ENCODE measurements around the gene LY6G5C. TPM values are rescaled to one million over a fixed set of nuclear protein-coding genes. Genes with fewer than 3 reads are reported as not detected.

LY6G5C gene
- total and polyA plus RNA-seq, 12 donors, result 1.2 to 3.5 (median 2.0) TPM

- TF ChIP-seq, protein P1, sequence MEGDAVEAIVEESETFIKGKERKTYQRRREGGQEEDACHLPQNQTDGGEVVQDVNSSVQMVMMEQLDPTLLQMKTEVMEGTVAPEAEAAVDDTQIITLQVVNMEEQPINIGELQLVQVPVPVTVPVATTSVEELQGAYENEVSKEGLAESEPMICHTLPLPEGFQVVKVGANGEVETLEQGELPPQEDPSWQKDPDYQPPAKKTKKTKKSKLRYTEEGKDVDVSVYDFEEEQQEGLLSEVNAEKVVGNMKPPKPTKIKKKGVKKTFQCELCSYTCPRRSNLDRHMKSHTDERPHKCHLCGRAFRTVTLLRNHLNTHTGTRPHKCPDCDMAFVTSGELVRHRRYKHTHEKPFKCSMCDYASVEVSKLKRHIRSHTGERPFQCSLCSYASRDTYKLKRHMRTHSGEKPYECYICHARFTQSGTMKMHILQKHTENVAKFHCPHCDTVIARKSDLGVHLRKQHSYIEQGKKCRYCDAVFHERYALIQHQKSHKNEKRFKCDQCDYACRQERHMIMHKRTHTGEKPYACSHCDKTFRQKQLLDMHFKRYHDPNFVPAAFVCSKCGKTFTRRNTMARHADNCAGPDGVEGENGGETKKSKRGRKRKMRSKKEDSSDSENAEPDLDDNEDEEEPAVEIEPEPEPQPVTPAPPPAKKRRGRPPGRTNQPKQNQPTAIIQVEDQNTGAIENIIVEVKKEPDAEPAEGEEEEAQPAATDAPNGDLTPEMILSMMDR (IDR thresholded peaks at IDR 0.05), result no peak
- WGBS, 2 donors, result 83 to 85% methylated on average over 10 of the region's 10 CpGs
- Histone ChIP-seq H3K9me3 (no peaks in the 10 kb centered on the region), H3K27me3 (no peaks in the 10 kb centered on the region), H3K36me3 (peaks cover 17 to 98% (median 84%) of the 10 kb centered on the region in 9 donors), H3K4me1 (peaks cover 0 to 10% (median 8%) of the 10 kb centered on the region in 9 donors), H3K27ac (no peak overlapping the region), H3K4me3 (no peak overlapping the region)
- intact Hi-C loops (cut with DNase I), result no loop called here
- no peak for DNase-seq
- ATAC-seq, result no peak
Observed at GRCh38 chr6:31626952-31627351, 53.9 kb downstream of the LY6G5C start.

Small RNA genes lying within 50 kb of the gene (microRNA-seq; reads per million reads assigned to microRNA genes)
- gene MIR4646, result 0 to 0.51 reads per million in 2 donors
- gene MIR6832, result 0 to 0.51 reads per million in 2 donors

Other genes starting within 250 kb of the LY6G5C start
Only the 30 nearest of the 38 such genes appear.
- 100 to 1,000 TPM; 154 to 193 (median 172) TPM for gene DDX39B, start 139.1 kb downstream of the LY6G5C start, total RNA-seq
- 100 to 1,000 TPM; 160 to 422 TPM for gene DDX39B, start 139.1 kb downstream of the LY6G5C start, polyA plus RNA-seq
- gene ATP6V1G2, start 134.5 kb downstream of the LY6G5C start, total RNA-seq, result 1 to 10 TPM in 9 of 10 donors, under 1 TPM in 1; 0.97 to 2.2 (median 2.0) TPM
- 1 to 10 TPM in 1 of 2 donors, under 1 TPM in 1; 0.88 to 2.5 TPM for gene ATP6V1G2, start 134.5 kb downstream of the LY6G5C start, polyA plus RNA-seq
- gene NFKBIL1, start 133.5 kb downstream of the LY6G5C start, total RNA-seq, result 10 to 100 TPM in 9 of 10 donors, 1 to 10 TPM in 1; 9.7 to 15.8 (median 11.7) TPM
- 10 to 100 TPM; 18.5 to 22.2 TPM for gene NFKBIL1, start 133.5 kb downstream of the LY6G5C start, polyA plus RNA-seq
- under 1 TPM in 2 of 10 donors, not detected in 8; 0.15 to 0.86 TPM for gene LTA, start 108.8 kb downstream of the LY6G5C start, total RNA-seq
- under 1 TPM; 0.06 to 0.44 TPM for gene LTA, start 108.8 kb downstream of the LY6G5C start, polyA plus RNA-seq
- 1 to 10 TPM in 2 of 10 donors, under 1 TPM in 7, not detected in 1; 0.33 to 3.0 (median 0.61) TPM for gene TNF, start 105.5 kb downstream of the LY6G5C start, total RNA-seq
- gene TNF, start 105.5 kb downstream of the LY6G5C start, polyA plus RNA-seq, result under 1 TPM; 0.16 to 0.51 TPM
- 1 to 10 TPM in 3 of 10 donors, under 1 TPM in 6, not detected in 1; 0.26 to 10.0 (median 0.67) TPM for gene LTB, start 98.6 kb downstream of the LY6G5C start, total RNA-seq
- gene LTB, start 98.6 kb downstream of the LY6G5C start, polyA plus RNA-seq, result under 1 TPM; 0.51 to 0.65 TPM
- gene LST1, start 94.8 kb downstream of the LY6G5C start, total RNA-seq, result 10 to 100 TPM in 1 of 10 donors, 1 to 10 TPM in 9; 2.6 to 35.6 (median 3.9) TPM
- 1 to 10 TPM; 6.5 to 8.7 TPM for gene LST1, start 94.8 kb downstream of the LY6G5C start, polyA plus RNA-seq
- gene NCR3, start 88.1 kb downstream of the LY6G5C start, total RNA-seq, result 1 to 10 TPM in 1 of 10 donors, under 1 TPM in 2, not detected in 7; 0.31 to 1.0 (median 0.33) TPM
- not detected for gene NCR3, start 88.1 kb downstream of the LY6G5C start, polyA plus RNA-seq
- gene AIF1, start 65.8 kb downstream of the LY6G5C start, total RNA-seq, result 10 to 100 TPM in 3 of 10 donors, 1 to 10 TPM in 7; 2.8 to 62.1 (median 6.2) TPM
- gene AIF1, start 65.8 kb downstream of the LY6G5C start, polyA plus RNA-seq, result 10 to 100 TPM; 18.2 to 20.2 TPM
- gene PRRC2A, start 60.4 kb downstream of the LY6G5C start, total RNA-seq, result 100 to 1,000 TPM in 4 of 10 donors, 10 to 100 TPM in 6; 83.9 to 105 (median 98.9) TPM
- gene PRRC2A, start 60.4 kb downstream of the LY6G5C start, polyA plus RNA-seq, result 100 to 1,000 TPM in 1 of 2 donors, 10 to 100 TPM in 1; 93.4 to 179 TPM
- 100 to 1,000 TPM; 262 to 347 (median 300) TPM for gene BAG6, start 28.4 kb downstream of the LY6G5C start, total RNA-seq
- gene BAG6, start 28.4 kb downstream of the LY6G5C start, polyA plus RNA-seq, result 100 to 1,000 TPM; 311 to 522 TPM
- gene APOM, start 25.2 kb downstream of the LY6G5C start, total RNA-seq, result 1 to 10 TPM; 1.8 to 3.9 (median 2.5) TPM
- 1 to 10 TPM; 3.2 to 7.4 TPM for gene APOM, start 25.2 kb downstream of the LY6G5C start, polyA plus RNA-seq
- 10 to 100 TPM; 15.9 to 23.3 (median 18.0) TPM for gene C6orf47, start 20.3 kb downstream of the LY6G5C start, total RNA-seq
- gene C6orf47, start 20.3 kb downstream of the LY6G5C start, polyA plus RNA-seq, result 10 to 100 TPM; 18.5 to 22.2 TPM
- 10 to 100 TPM; 14.5 to 23.8 (median 18.3) TPM for gene GPANK1, start 16.1 kb downstream of the LY6G5C start, total RNA-seq
- 10 to 100 TPM; 15.4 to 17.8 TPM for gene GPANK1, start 16.1 kb downstream of the LY6G5C start, polyA plus RNA-seq
- gene CSNK2B, start 15.0 kb downstream of the LY6G5C start, total RNA-seq, result 100 to 1,000 TPM; 101 to 153 (median 115) TPM
- gene CSNK2B, start 15.0 kb downstream of the LY6G5C start, polyA plus RNA-seq, result 100 to 1,000 TPM; 109 to 199 TPM
- 1 to 10 TPM; 2.4 to 6.7 (median 3.8) TPM for gene LY6G5B, start 11.1 kb downstream of the LY6G5C start, total RNA-seq
- 1 to 10 TPM; 3.6 to 7.3 TPM for gene LY6G5B, start 11.1 kb downstream of the LY6G5C start, polyA plus RNA-seq
- gene ABHD16A, start 22.3 kb upstream of the LY6G5C start, total RNA-seq, result 10 to 100 TPM; 24.3 to 40.3 (median 28.7) TPM
- gene ABHD16A, start 22.3 kb upstream of the LY6G5C start, polyA plus RNA-seq, result 10 to 100 TPM; 28.0 to 45.2 TPM
- gene LY6G6F, start 25.8 kb upstream of the LY6G5C start, total RNA-seq, result not detected
- not detected for gene LY6G6F, start 25.8 kb upstream of the LY6G5C start, polyA plus RNA-seq
- gene LY6G6D, start 34.3 kb upstream of the LY6G5C start, total RNA-seq, result not detected
- not detected for gene LY6G6D, start 34.3 kb upstream of the LY6G5C start, polyA plus RNA-seq
- not detected for gene LY6G6C, start 40.7 kb upstream of the LY6G5C start, total RNA-seq
- not detected for gene LY6G6C, start 40.7 kb upstream of the LY6G5C start, polyA plus RNA-seq
- under 1 TPM in 7 of 10 donors, not detected in 3; 0.11 to 0.97 (median 0.27) TPM for gene MPIG6B, start 42.3 kb upstream of the LY6G5C start, total RNA-seq
- gene MPIG6B, start 42.3 kb upstream of the LY6G5C start, polyA plus RNA-seq, result under 1 TPM; 0.13 to 0.37 TPM
- 10 to 100 TPM; 35.2 to 61.6 (median 51.5) TPM for gene DDAH2, start 48.2 kb upstream of the LY6G5C start, total RNA-seq
- 100 to 1,000 TPM in 1 of 2 donors, 10 to 100 TPM in 1; 96.4 to 117 TPM for gene DDAH2, start 48.2 kb upstream of the LY6G5C start, polyA plus RNA-seq
- 100 to 1,000 TPM in 2 of 10 donors, 10 to 100 TPM in 8; 64.5 to 219 (median 87.9) TPM for gene CLIC1, start 55.5 kb upstream of the LY6G5C start, total RNA-seq
- 100 to 1,000 TPM in 1 of 2 donors, 10 to 100 TPM in 1; 51.1 to 400 TPM for gene CLIC1, start 55.5 kb upstream of the LY6G5C start, polyA plus RNA-seq
- gene MSH5, start 58.9 kb upstream of the LY6G5C start, total RNA-seq, result 1 to 10 TPM in 8 of 10 donors, under 1 TPM in 2; 0.89 to 4.3 (median 2.6) TPM
- gene MSH5, start 58.9 kb upstream of the LY6G5C start, polyA plus RNA-seq, result 1 to 10 TPM in 1 of 2 donors, under 1 TPM in 1; 0.97 to 6.1 TPM
- gene SAPCD1, start 81.6 kb upstream of the LY6G5C start, total RNA-seq, result 1 to 10 TPM in 1 of 10 donors, under 1 TPM in 6, not detected in 3; 0.52 to 1.2 (median 0.72) TPM
- 1 to 10 TPM in 1 of 2 donors, under 1 TPM in 1; 0.36 to 1.9 TPM for gene SAPCD1, start 81.6 kb upstream of the LY6G5C start, polyA plus RNA-seq
- 10 to 100 TPM in 9 of 10 donors, 1 to 10 TPM in 1; 10.0 to 28.3 (median 20.8) TPM for gene VWA7, start 96.3 kb upstream of the LY6G5C start, total RNA-seq
- gene VWA7, start 96.3 kb upstream of the LY6G5C start, polyA plus RNA-seq, result 1 to 10 TPM; 2.2 to 6.6 TPM
- gene VARS1, start 114.7 kb upstream of the LY6G5C start, total RNA-seq, result 10 to 100 TPM; 22.4 to 43.4 (median 29.5) TPM
- gene VARS1, start 114.7 kb upstream of the LY6G5C start, polyA plus RNA-seq, result 10 to 100 TPM; 26.5 to 44.0 TPM
- 10 to 100 TPM; 18.9 to 27.6 (median 23.0) TPM for gene LSM2, start 125.9 kb upstream of the LY6G5C start, total RNA-seq
- gene LSM2, start 125.9 kb upstream of the LY6G5C start, polyA plus RNA-seq, result 10 to 100 TPM; 17.5 to 52.0 TPM
- 1 to 10 TPM; 1.1 to 2.9 (median 1.9) TPM for gene HSPA1L, start 134.2 kb upstream of the LY6G5C start, total RNA-seq
- 1 to 10 TPM in 1 of 2 donors, under 1 TPM in 1; 0.80 to 1.4 TPM for gene HSPA1L, start 134.2 kb upstream of the LY6G5C start, polyA plus RNA-seq
- gene HSPA1A, start 134.5 kb upstream of the LY6G5C start, total RNA-seq, result 100 to 1,000 TPM; 202 to 679 (median 259) TPM
- 100 to 1,000 TPM; 113 to 166 TPM for gene HSPA1A, start 134.5 kb upstream of the LY6G5C start, polyA plus RNA-seq